SKM-1 (cell line): ENCODE measurements around the gene FBXL17.

ENCODE experiments used
- DNase-seq: peaks from one replicate; lab custom pipeline; 2025; ENCODE audit not compliant: unreplicated experiment; lab: John Stamatoyannopoulos, UW

The FBXL17 gene

GRCh38 chr5:107958861-107959260 lies 423.0 kb downstream of the FBXL17 start:
- no peak for DNase-seq

GRCh38 chr5:107958432-107958831 lies 423.5 kb downstream of the FBXL17 start:
- no peak for DNase-seq

- no peak for DNase-seq
Measured at GRCh38 chr5:107957051-107957450, 424.8 kb downstream of the FBXL17 start.

- DNase-seq = no peak
Measured at GRCh38 chr5:107955321-107955720, 426.6 kb downstream of the FBXL17 start.

GRCh38 chr5:107954254-107954653 lies 427.6 kb downstream of the FBXL17 start:
- no peak for DNase-seq

- no peak for DNase-seq
Measured at GRCh38 chr5:107952450-107952849, 429.4 kb downstream of the FBXL17 start.

- DNase-seq = no peak
Measured at GRCh38 chr5:107951309-107951708, 430.6 kb downstream of the FBXL17 start.

GRCh38 chr5:107950776-107951175 lies 431.1 kb downstream of the FBXL17 start:
- DNase-seq = no peak

GRCh38 chr5:107949688-107950341 lies 432.1 kb downstream of the FBXL17 start:
- DNase-seq = no peak

GRCh38 chr5:107948377-107948776 lies 433.5 kb downstream of the FBXL17 start:
- no peak for DNase-seq

GRCh38 chr5:107945061-107945460 lies 436.8 kb downstream of the FBXL17 start:
- DNase-seq = no peak

GRCh38 chr5:107943923-107944322 lies 438.0 kb downstream of the FBXL17 start:
- no peak for DNase-seq

- no peak for DNase-seq
Measured at GRCh38 chr5:107941036-107941435, 440.9 kb downstream of the FBXL17 start.

GRCh38 chr5:107937651-107938355 lies 444.1 kb downstream of the FBXL17 start:
- no peak for DNase-seq

- DNase-seq = no peak
Measured at GRCh38 chr5:107937204-107937603, 444.7 kb downstream of the FBXL17 start.

GRCh38 chr5:107936515-107936914 lies 445.4 kb downstream of the FBXL17 start:
- no peak for DNase-seq

GRCh38 chr5:107935645-107936044 lies 446.3 kb downstream of the FBXL17 start:
- DNase-seq = no peak

GRCh38 chr5:107933326-107933725 lies 448.6 kb downstream of the FBXL17 start:
- DNase-seq = no peak

- DNase-seq = no peak
Measured at GRCh38 chr5:107930891-107931290, 451.0 kb downstream of the FBXL17 start.

GRCh38 chr5:107930092-107930491 lies 451.8 kb downstream of the FBXL17 start:
- no peak for DNase-seq

- DNase-seq = no peak
Measured at GRCh38 chr5:107929080-107929479, 452.8 kb downstream of the FBXL17 start.

GRCh38 chr5:107926121-107926520 lies 455.8 kb downstream of the FBXL17 start:
- no peak for DNase-seq

- DNase-seq = no peak
Measured at GRCh38 chr5:107925200-107925599, 456.7 kb downstream of the FBXL17 start.
